Measurements from ENCODE around the gene PRKAR1B.

GRCh38 chr7:514242-514641 lies 212.8 kb downstream of the PRKAR1B start:
- TF ChIP-seq RAD21 (IDR thresholded peaks at IDR 0.05; ENCODE audit: low read length): no peak
- TF ChIP-seq, protein P1, sequence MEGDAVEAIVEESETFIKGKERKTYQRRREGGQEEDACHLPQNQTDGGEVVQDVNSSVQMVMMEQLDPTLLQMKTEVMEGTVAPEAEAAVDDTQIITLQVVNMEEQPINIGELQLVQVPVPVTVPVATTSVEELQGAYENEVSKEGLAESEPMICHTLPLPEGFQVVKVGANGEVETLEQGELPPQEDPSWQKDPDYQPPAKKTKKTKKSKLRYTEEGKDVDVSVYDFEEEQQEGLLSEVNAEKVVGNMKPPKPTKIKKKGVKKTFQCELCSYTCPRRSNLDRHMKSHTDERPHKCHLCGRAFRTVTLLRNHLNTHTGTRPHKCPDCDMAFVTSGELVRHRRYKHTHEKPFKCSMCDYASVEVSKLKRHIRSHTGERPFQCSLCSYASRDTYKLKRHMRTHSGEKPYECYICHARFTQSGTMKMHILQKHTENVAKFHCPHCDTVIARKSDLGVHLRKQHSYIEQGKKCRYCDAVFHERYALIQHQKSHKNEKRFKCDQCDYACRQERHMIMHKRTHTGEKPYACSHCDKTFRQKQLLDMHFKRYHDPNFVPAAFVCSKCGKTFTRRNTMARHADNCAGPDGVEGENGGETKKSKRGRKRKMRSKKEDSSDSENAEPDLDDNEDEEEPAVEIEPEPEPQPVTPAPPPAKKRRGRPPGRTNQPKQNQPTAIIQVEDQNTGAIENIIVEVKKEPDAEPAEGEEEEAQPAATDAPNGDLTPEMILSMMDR (IDR thresholded peaks at IDR 0.05): no peak
- no peak for TF ChIP-seq EP300 (IDR thresholded peaks at IDR 0.05; ENCODE audit: borderline replicate concordance in 1 of 2, low read depth in 1 of 2, low read length in 1 of 2)
- no peak for TF ChIP-seq ZBTB33 (IDR thresholded peaks at IDR 0.05; ENCODE audit: borderline replicate concordance, low read depth)
- TF ChIP-seq JUND (IDR thresholded peaks at IDR 0.05): no peak
